Activated T-helper 2 cell treated with anti-CD3 and anti-CD28 coated beads, Interferon-gamma antibody, Interleukin-2, Interleukin-4, amounts not matched to agents 10 μg/mL and 5 μg/mL and 100 μg/mL, durations not matched to agents 14 hours and 24 hours and 36 hours (primary cell): ENCODE results near the gene RAB3C. TPM values are rescaled to one million over a fixed set of nuclear protein-coding genes. Genes with fewer than 3 reads are reported as not detected.
"Not testable (repeated sequence)": the region's sequence is repeated elsewhere in the genome, so short reads cannot be mapped to it uniquely, and the experiment has no call there.

Experiments
- DNase-seq: peaks from one replicate; pipeline ENCODE4 v3.0.0; 2021; ENCODE audit warnings: low spot score
- H3K27ac Mint-ChIP-seq: one replicate; pipeline ENCODE4 v1.8.0; 2021; ENCODE audit warnings: mixed read lengths
- H3K27me3 Mint-ChIP-seq: one replicate; pipeline ENCODE4 v1.8.0; 2021; ENCODE audit warnings: low read depth, mixed read lengths
- H3K36me3 Mint-ChIP-seq: one replicate; pipeline ENCODE4 v1.8.0; 2021; ENCODE audit warnings: low read depth, mixed read lengths
- H3K4me1 Mint-ChIP-seq: one replicate; pipeline ENCODE4 v1.8.0; 2021; ENCODE audit warnings: low read depth, mixed read lengths
- H3K4me3 Mint-ChIP-seq: one replicate; pipeline ENCODE4 v1.8.0; 2021; ENCODE audit warnings: low read depth, mild to moderate bottlenecking, moderate library complexity, mixed read lengths
- H3K9me3 Mint-ChIP-seq: one replicate; pipeline ENCODE4 v1.8.0; 2021; ENCODE audit warnings: mixed read lengths
- intact Hi-C: fragments of 100-400 bp; cut with micrococcal nuclease; formaldehyde crosslinking; loops from one replicate; pipeline ENCODE4 v1.15.1; 2023
- total RNA-seq: library from RNA; stranded (reverse); gene quantifications from 2 replicates; pipeline ENCODE4 v1.2.3, GENCODE V29; 2022

The RAB3C gene
- not detected in 2 replicates for total RNA-seq

DNA sequence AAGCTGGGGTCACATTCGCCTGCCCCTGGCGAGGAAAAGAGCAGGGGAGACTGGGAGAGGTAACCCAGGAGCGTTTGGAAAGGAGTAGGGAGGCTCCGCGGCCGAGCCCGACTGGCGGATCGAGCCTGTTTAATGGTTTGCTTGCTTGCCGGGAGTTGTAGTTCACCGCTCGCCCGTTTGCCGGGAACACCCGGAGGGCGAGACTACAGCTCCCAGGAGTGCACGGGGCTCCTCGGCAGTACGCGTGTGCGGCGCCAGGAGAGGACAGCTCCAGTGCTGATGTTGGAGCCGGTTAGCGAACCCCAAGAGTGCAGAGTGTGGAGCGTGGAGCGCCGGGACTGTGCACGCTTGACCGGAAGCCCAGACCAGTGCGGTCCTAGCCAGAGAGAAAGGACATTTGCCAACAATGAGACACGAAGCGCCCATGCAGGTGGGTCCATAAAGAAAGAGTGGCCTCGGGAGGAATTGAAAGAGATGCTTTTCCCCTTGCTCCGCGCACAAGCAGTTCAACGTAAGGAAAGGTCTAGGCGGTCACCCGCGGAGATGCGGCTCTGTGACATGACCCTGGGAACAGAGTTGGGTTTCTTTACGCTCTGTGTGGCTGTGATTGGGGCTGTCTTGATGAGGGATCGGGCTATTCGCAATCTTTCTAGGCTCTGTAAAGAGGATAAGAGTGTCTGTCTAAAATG is at the start of gene RAB3C:
Gene RAB3C (plus strand): TSS at position 273 of the 689 bp plus-strand sequence. CDS start 134 bp downstream, at position 407.
- intact Hi-C loops: no loop called here
- H3K4me1 Mint-ChIP-seq: peaks cover 16% of the 10 kb centered on the region
- DNase-seq: peak; percentile 51
- H3K9me3 Mint-ChIP-seq: no peaks in the 10 kb centered on the region
- H3K27ac Mint-ChIP-seq: no peak within 1 kb of the TSS
- H3K36me3 Mint-ChIP-seq: no peaks in the 10 kb centered on the region
- peaks cover 34% of the 10 kb centered on the region for H3K27me3 Mint-ChIP-seq
- H3K4me3 Mint-ChIP-seq: peak within 1 kb of the TSS; percentile 77

GRCh38 chr5:58541935-58542334 is 40.9 kb upstream of the RAB3C start:
- H3K27me3 Mint-ChIP-seq, H3K4me3 Mint-ChIP-seq, H3K27ac Mint-ChIP-seq, intact Hi-C loops, H3K9me3 Mint-ChIP-seq, DNase-seq, H3K36me3 Mint-ChIP-seq, H3K4me1 Mint-ChIP-seq: not testable (repeated sequence)

GRCh38 chr5:58542709-58543108 is 40.2 kb upstream of the RAB3C start:
- Mint-ChIP-seq H3K36me3 (no peaks in the 10 kb centered on the region), H3K9me3 (peaks cover 3% of the 10 kb centered on the region), H3K4me3 (no peak overlapping the region), H3K4me1 (no peaks in the 10 kb centered on the region), H3K27me3 (no peaks in the 10 kb centered on the region), H3K27ac (no peak overlapping the region)
- DNase-seq: no peak
- intact Hi-C loops: no loop called here

- Mint-ChIP-seq H3K27ac (no peak overlapping the region), H3K4me1 (no peaks in the 10 kb centered on the region), H3K36me3 (no peaks in the 10 kb centered on the region), H3K27me3 (no peaks in the 10 kb centered on the region), H3K4me3 (no peak overlapping the region), H3K9me3 (peaks cover 3% of the 10 kb centered on the region)
- intact Hi-C loops: no loop called here
- no peak for DNase-seq
These were observed 39.2 kb upstream of the RAB3C start for GRCh38 chr5:58543723-58544122.

DNA sequence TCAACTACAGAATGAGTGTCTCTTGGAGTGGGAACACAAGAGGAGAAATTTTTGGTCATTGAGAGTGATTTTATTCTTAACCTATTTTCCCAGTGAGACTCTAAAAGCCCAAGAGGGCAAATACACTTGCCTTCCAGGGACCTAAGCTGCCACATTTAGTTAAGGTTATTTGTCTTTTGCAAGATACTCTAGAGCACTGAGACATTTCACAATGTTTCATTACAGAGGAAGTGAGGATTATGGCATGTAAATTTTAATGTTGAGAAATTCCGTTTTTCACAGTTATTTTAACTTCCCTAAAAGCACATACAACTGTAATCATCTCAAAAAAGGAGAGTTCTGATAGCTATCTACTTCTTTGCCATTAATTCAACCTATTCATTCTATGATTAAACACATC is 38.7 kb upstream of the RAB3C start:
- Mint-ChIP-seq H3K9me3 (peaks cover 3% of the 10 kb centered on the region), H3K4me3 (no peak overlapping the region), H3K27ac (no peak overlapping the region), H3K27me3 (no peaks in the 10 kb centered on the region), H3K36me3 (no peaks in the 10 kb centered on the region), H3K4me1 (no peaks in the 10 kb centered on the region)
- intact Hi-C loops: no loop called here
- DNase-seq: no peak

- DNase-seq: no peak
- H3K4me3 Mint-ChIP-seq: no peak overlapping the region
These were observed 37.9 kb upstream of the RAB3C start for GRCh38 chr5:58544926-58545325.

DNA sequence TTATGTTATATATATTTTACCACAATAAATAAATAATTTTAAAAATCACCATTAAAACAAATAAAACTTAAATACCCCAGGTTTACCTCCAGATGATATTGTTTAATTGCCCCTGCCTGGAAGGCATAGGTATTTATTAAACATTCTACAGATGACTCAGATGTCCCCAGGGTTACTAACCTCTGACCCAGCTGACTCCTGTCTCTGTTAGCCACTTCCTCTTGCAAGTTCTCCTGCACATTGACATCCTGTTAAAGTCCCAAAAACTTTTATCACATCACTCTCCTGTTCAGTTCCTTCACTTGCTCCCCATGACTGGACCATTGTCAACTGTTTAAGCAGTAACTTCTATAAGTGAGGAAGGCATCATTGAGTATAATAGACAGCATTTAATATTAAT is 37.0 kb upstream of the RAB3C start:
- H3K9me3 Mint-ChIP-seq: no peaks in the 10 kb centered on the region
- intact Hi-C loops: no loop called here
- H3K27ac Mint-ChIP-seq: no peak overlapping the region
- H3K36me3 Mint-ChIP-seq: no peaks in the 10 kb centered on the region
- no peak for DNase-seq
- H3K4me1 Mint-ChIP-seq: no peaks in the 10 kb centered on the region
- H3K27me3 Mint-ChIP-seq: no peaks in the 10 kb centered on the region
- no peak overlapping the region for H3K4me3 Mint-ChIP-seq

More at GRCh38 chr5:58544926-58545325, 37.9 kb upstream of the RAB3C start:
- Mint-ChIP-seq H3K4me1 (no peaks in the 10 kb centered on the region), H3K27me3 (no peaks in the 10 kb centered on the region), H3K27ac (no peak overlapping the region), H3K36me3 (no peaks in the 10 kb centered on the region), H3K9me3 (peaks cover 1% of the 10 kb centered on the region)
- intact Hi-C loops: no loop called here

DNA sequence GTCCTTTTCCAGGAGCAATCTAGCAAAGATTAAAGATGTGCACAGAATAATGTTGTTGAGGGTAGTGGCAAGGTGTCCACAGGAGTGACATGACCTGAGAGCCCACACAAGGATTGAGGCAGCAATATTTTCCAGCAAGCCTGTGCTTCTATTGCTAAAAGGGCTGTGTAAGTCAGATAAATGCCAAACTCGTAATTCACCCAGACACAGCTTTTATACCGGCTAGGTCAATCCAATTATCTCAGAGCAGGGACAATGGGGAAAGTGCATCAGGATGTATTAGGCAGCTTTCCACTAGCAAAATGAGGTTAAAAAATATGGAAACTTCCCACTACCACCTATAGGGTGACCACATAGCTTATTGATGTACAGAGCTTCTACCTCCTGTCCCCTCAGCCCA is 34.8 kb upstream of the RAB3C start:
- H3K4me3 Mint-ChIP-seq: no peak overlapping the region
- no peaks in the 10 kb centered on the region for H3K27me3 Mint-ChIP-seq
- no peaks in the 10 kb centered on the region for H3K36me3 Mint-ChIP-seq
- H3K9me3 Mint-ChIP-seq: no peaks in the 10 kb centered on the region
- intact Hi-C loops: no loop called here
- H3K4me1 Mint-ChIP-seq: no peaks in the 10 kb centered on the region
- H3K27ac Mint-ChIP-seq: no peak overlapping the region
- no peak for DNase-seq

DNA sequence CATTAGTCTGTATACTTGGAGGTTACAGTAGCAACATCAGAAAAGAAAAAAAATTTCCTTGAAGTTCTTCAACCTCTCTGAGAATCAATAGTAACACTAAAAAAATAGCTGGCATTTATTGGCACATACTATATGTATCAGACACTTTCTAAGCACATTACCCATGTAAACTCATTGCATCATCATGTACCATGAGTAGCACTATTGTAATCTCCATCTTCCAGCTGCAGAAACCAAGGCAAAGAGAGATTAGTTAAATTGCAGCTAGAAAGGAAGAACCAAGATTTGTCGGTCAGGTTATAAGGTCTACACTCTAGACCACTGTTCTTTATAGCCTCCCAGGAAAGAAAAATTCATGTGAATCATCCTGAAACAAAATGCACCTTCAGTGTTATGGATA is 31.4 kb upstream of the RAB3C start:
- no peaks in the 10 kb centered on the region for H3K4me1 Mint-ChIP-seq

GRCh38 chr5:58557665-58558338 is 25.1 kb upstream of the RAB3C start:
- DNase-seq, H3K36me3 Mint-ChIP-seq, H3K4me1 Mint-ChIP-seq, intact Hi-C loops, H3K9me3 Mint-ChIP-seq, H3K4me3 Mint-ChIP-seq, H3K27ac Mint-ChIP-seq, H3K27me3 Mint-ChIP-seq: not testable (repeated sequence)

More for the DNA sequence above, 31.4 kb upstream of the RAB3C start:
- Mint-ChIP-seq H3K27ac (no peak overlapping the region), H3K4me3 (no peak overlapping the region), H3K27me3 (no peaks in the 10 kb centered on the region), H3K9me3 (no peaks in the 10 kb centered on the region), H3K36me3 (no peaks in the 10 kb centered on the region)
- DNase-seq: no peak
- intact Hi-C loops: no loop called here

DNA sequence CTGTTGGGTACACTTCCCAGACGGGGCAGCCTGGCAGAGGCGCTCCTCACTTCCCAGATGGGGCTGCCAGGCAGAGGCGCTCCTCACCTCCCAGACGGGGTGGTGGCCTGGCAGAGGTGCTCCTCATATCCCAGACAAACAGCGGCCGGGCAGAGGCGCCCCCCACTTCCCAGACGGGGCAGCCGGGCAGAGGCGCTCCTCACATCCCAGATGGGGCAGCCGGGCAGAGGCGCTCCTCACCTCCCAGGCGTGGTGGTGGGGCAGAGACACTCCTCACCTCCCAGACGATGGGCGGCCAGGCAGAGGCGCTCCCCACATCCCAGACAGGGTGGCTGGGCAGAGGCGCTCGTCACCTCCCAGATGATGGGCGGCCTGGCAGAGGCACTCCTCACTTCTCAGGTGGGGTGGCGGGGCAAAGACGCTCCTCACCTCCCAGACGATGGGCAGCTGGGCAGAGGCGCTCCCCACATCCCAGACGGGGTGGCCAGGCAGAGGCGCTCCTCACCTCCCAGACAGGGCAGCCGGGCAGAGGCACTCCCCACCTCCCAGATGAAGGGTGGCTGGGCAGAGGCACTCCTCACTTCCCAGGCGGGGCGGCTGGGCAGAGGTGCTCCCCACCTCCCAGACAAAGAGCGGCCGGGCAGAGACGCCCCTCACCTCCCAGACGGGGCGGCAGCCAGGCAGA is 19.7 kb upstream of the RAB3C start:
- H3K9me3 Mint-ChIP-seq, H3K4me3 Mint-ChIP-seq, H3K36me3 Mint-ChIP-seq, intact Hi-C loops, H3K27ac Mint-ChIP-seq, H3K4me1 Mint-ChIP-seq, DNase-seq, H3K27me3 Mint-ChIP-seq: not testable (repeated sequence)

DNA sequence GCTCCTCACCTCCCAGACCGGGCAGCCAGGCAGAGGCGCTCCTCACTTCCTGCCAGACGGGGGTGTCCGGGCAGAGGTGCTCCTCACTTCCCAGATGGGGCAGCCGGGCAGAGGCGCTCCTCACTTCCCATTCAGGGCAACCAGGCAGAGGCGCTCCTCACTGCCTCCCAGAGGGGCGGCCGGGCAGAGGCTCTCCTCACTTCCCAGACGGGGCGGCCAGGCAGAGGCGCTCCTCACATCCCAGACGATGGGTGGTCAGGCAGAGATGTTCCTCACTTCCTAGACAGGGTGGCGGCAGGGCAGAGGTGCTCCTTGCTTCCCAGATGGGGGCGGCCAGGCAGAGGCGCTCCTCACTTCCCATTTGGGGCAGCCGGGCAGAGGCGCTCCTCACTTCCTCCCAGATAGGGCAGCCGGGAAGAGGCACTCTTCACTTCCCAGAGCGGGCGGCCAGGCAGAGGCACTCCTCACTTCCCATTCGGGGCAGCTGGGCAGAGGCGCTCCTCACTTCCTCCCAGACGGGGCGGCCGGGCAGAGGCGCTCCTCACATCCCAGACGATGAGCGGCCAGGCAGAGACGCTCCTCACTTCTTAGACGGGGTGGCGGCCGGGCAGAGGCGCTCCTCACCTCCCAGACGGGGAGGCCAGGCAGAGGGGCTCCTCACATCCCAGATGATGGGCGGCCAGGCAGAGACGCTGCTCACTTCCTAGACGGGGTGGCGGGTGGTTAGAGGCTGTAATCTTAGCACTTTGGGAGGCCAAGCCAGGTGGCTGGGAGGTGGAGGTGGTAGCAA is 18.6 kb upstream of the RAB3C start:
- H3K4me1 Mint-ChIP-seq, H3K27ac Mint-ChIP-seq, DNase-seq, H3K36me3 Mint-ChIP-seq, H3K4me3 Mint-ChIP-seq, H3K27me3 Mint-ChIP-seq, H3K9me3 Mint-ChIP-seq, intact Hi-C loops: not testable (repeated sequence)
